Right lobe of liver (tissue), 6 donors: ENCODE data around the gene MYL7. TPM values are rescaled to one million over a fixed set of nuclear protein-coding genes. Genes with fewer than 3 reads are reported as not detected.

ENCODE experiments used
- ATAC-seq, 4 donors: fragments of 200-7000 bp; cut with Tn5 transposase; one replicate each; pipeline ENCODE4 v1.9.1; 2020; ENCODE audit warnings: mild to moderate bottlenecking in 4 of 4, moderate library complexity in 4 of 4
- DNase-seq, 3 donors: peaks; one replicate each; pipeline ENCODE4 v3.0.0-alpha.2; 2020
- H3K27ac ChIP-seq, 3 donors: fragments of 200-600 bp; one replicate each; pipeline ENCODE4 v1.8.0; 2022
- H3K27me3 ChIP-seq, 2 donors: fragments of 200-600 bp; one replicate each; pipeline ENCODE4 v1.8.0; 2022
- H3K36me3 ChIP-seq, 4 donors: fragments of 200-600 bp; sonication (generic) in 1 of 4; one replicate each; pipeline versions ENCODE4 v1.5.1 to v1.8.0; 2017 to 2022; ENCODE audit warnings: control low read depth in 1 of 4
- H3K4me1 ChIP-seq, 4 donors: fragments of 200-600 bp; sonication (generic) in 1 of 4; one replicate each; pipeline versions ENCODE4 v1.5.1 to v1.8.0; 2017 to 2022; ENCODE audit warnings: control low read depth in 1 of 4
- H3K4me3 ChIP-seq, 3 donors: fragments of 200-600 bp; one replicate each; pipeline ENCODE4 v1.8.0; 2022
- H3K9me3 ChIP-seq, 4 donors: fragments of 200-600 bp; sonication (generic) in 1 of 4; one replicate each; pipeline versions ENCODE4 v1.5.1 to v1.8.0; 2017 to 2022; ENCODE audit warnings: control low read depth in 1 of 4
- CTCF ChIP-seq, 4 donors: fragments of 200-600 bp in 3 of 4; fragments of 450-650 bp in 1 of 4; IDR thresholded peaks; one replicate each; pipeline versions ENCODE4 v1.5.1 to v1.8.0; 2016 to 2022; ENCODE audit warnings: antibody characterized with exemption in 4 of 4, mild to moderate bottlenecking in 2 of 4
- POLR2A ChIP-seq: fragments of 450-650 bp; IDR thresholded peaks from one replicate; pipeline ENCODE4 v1.6.1; 2017; ENCODE audit warnings: antibody characterized with exemption, mild to moderate bottlenecking
- WGBS: methylation state at CpG from one replicate; pipeline ENCODE4 v1.1.6; 2018; ENCODE audit warnings: low coverage, low lambda C conversion rate; ENCODE audit not compliant: insufficient coverage; ENCODE audit errors: missing lambda C conversion rate; 5-methylcytosine and 5-hydroxymethylcytosine counted together
- intact Hi-C, 2 donors: fragments of 100-400 bp; cut with DNase I; formaldehyde crosslinking; loops; one replicate each; pipeline versions ENCODE4 v1.11.2 to v1.14.1; 2022
- total RNA-seq, 6 experiments: library from RNA; depleted of rRNA in 2 of 6; stranded (reverse); fragments of >200 nt in 2 of 6; fragmentation: NEBNext Ultra II Directional in 3 of 6; extraction: Animal tissue kit (Norgen Biotek cat#: 25700) in 3 of 6; gene quantifications; one replicate each; pipeline versions ENCODE4 v1.1.0 to v1.2.4, GENCODE V29; 2016 to 2023
- donor health status: DM: no; HTN: yes; CAD: no.
- donor health status: DM: no; HTN: no; CAD: no.
- donor health status: DM: no; HTN: no; CAD: no.
- donor health status: DM: no; HTN: yes; CAD: no.
- donor health status: DM: no; HTN: yes; CAD: no.

The MYL7 gene
- total RNA-seq, 6 experiments from 2014 or later = 2.0 TPM; not detected in 5

- no peaks in the 10 kb centered on the region for H3K27me3 ChIP-seq
- H3K4me3 ChIP-seq = no peak overlapping the region
- TF ChIP-seq CTCF (IDR thresholded peaks at IDR 0.05) = no peak
- TF ChIP-seq POLR2A = no peak
- ATAC-seq (no peak), DNase-seq (no peak)
- no peaks in the 10 kb centered on the region for H3K36me3 ChIP-seq
- 57% methylated on average over 2 of the region's 3 CpGs for WGBS
- no peaks in the 10 kb centered on the region for H3K4me1 ChIP-seq
- no peak overlapping the region for H3K27ac ChIP-seq
- H3K9me3 ChIP-seq = no peaks in the 10 kb centered on the region
- intact Hi-C loops = no loop called here
Measured at GRCh38 chr7:44101303-44101965, 39.7 kb downstream of the MYL7 start.

GRCh38 chr7:44100458-44101302 lies 40.5 kb downstream of the MYL7 start:
- no peak for DNase-seq
- Histone ChIP-seq H3K4me1 (no peaks in the 10 kb centered on the region), H3K27ac (no peak overlapping the region), H3K36me3 (no peaks in the 10 kb centered on the region), H3K4me3 (no peak overlapping the region), H3K27me3 (no peaks in the 10 kb centered on the region), H3K9me3 (no peaks in the 10 kb centered on the region)
- intact Hi-C loops = no loop called here
- TF ChIP-seq CTCF (IDR thresholded peaks at IDR 0.05) = no peak
- no peak for TF ChIP-seq POLR2A
- 70% methylated on average over 8 of the region's 10 CpGs for WGBS
- ATAC-seq = no peak

DNA sequence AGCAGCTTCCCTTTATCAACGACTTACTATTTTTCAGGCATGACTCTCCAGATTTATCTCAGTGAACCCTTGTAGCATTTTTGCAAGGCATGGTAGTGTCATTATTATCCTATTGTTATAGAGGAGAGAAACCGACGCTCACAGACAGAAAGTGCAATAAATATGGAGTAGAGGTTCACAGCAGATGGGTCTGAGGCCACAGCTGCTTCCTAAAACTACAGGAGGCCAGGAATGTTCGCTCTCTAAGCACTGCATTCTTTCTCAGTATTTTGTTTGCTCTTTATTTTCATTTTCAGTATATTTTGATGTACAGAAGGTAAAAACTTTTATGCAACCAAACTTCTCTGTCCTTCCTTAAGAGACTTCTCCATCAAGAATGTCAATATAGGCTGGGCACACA lies 41.5 kb downstream of the MYL7 start:
- no peaks in the 10 kb centered on the region for H3K36me3 ChIP-seq
- H3K4me3 ChIP-seq = no peak overlapping the region
- H3K27ac ChIP-seq = no peak overlapping the region
- H3K4me1 ChIP-seq = no peaks in the 10 kb centered on the region
- DNase-seq = no peak
- H3K27me3 ChIP-seq = no peaks in the 10 kb centered on the region
- 57% methylated on average over 4 of the region's 4 CpGs for WGBS
- ATAC-seq = no peak
- intact Hi-C loops = no loop called here
- no peaks in the 10 kb centered on the region for H3K9me3 ChIP-seq
- TF ChIP-seq POLR2A = no peak
- TF ChIP-seq CTCF (IDR thresholded peaks at IDR 0.05) = no peak

DNA sequence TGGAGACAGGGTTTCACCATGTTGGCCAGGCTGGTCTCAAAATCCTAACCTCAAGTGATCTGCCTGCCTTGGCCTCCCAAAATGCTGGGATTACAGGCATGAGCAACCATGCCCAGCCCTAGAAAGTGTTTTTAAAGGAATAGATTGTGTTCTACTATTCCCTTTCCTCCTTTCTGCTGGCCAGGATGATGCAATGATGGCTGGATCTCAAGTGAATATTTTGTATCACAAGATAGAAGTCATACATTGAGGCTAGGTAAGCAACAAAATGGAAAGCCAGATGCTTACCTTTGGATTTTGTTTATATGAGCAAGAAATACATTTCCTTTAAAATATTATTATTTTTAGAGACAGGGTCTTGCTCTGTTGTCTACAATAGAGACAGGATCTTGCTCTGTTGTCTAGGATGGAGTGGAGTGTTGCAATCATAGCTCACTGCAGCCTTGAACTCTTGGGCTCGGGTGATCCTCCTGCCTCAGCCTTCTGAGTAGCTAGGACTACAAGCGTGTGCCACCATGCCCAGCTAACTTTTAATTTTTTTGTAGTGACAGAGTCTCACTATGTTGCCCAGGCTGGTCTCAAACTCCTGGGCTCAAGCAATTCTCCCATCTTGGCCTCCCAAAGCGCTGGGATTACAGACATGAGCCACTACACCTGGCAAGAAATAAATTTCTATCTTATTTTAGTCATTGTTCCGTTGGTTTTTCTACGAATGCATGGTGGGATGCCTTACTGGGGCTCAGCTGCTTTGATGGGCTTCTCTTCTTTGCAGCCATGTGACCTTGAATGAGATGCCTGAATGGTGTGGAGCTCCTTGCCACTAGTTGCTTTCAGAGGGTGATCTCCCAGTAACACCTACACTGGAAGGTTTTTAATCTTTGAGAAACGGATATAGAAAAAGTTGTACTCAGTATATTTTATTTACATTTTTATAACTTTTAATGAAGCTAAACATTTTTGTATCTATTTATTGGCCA lies 42.8 kb downstream of the MYL7 start:
- no peak for DNase-seq
- no peaks in the 10 kb centered on the region for H3K27me3 ChIP-seq
- no peaks in the 10 kb centered on the region for H3K4me1 ChIP-seq
- WGBS = 78% methylated on average over 6 of the region's 6 CpGs
- H3K27ac ChIP-seq = no peak overlapping the region
- no peak overlapping the region for H3K4me3 ChIP-seq
- H3K36me3 ChIP-seq = no peaks in the 10 kb centered on the region
- no peak for ATAC-seq
- H3K9me3 ChIP-seq = no peaks in the 10 kb centered on the region
- TF ChIP-seq POLR2A (no peak), CTCF (IDR thresholded peaks at IDR 0.05) (no peak)
- intact Hi-C loops = no loop called here
